Mesodermal cell (in vitro differentiated cells): Measurements from ENCODE around the gene PIK3IP1.
A peak's percentile ranks its signal among the peaks of the same experiment; 100 is the strongest.

Experiments used
- H3K27ac ChIP-seq: 2 replicates; pipeline ENCODE4 v1.7.0; 2013; ENCODE audit warnings: mild to moderate bottlenecking, low read depth, low read length, moderate library complexity; ENCODE audit not compliant: severe bottlenecking
- H3K36me3 ChIP-seq: 2 replicates; pipeline ENCODE4 v1.7.1; 2013; ENCODE audit warnings: mild to moderate bottlenecking, low read length, moderate library complexity; ENCODE audit not compliant: control insufficient read depth, insufficient read depth
- H3K4me1 ChIP-seq: one replicate; pipeline ENCODE4 v1.7.1; 2013; ENCODE audit warnings: mild to moderate bottlenecking, low read length; ENCODE audit not compliant: insufficient read depth, control insufficient read depth, poor library complexity, severe bottlenecking
- H3K4me3 ChIP-seq: 2 replicates; pipeline ENCODE4 v1.7.0; 2013; ENCODE audit warnings: low read length, control low read depth, mild to moderate bottlenecking; ENCODE audit not compliant: insufficient read depth, poor library complexity, severe bottlenecking; ENCODE audit errors: extremely low read depth
- H3K9me3 ChIP-seq: 2 replicates; pipeline ENCODE4 v1.7.1; 2013; ENCODE audit warnings: mild to moderate bottlenecking, low read length, moderate library complexity; ENCODE audit not compliant: control insufficient read depth
- WGBS, 2 experiments: methylation state at CpG; one replicate each; pipeline ENCODE4 v1.1.5; 2013; ENCODE audit warnings: missing lambda C conversion rate in 2 of 2; ENCODE audit not compliant: insufficient coverage in 2 of 2; 5-methylcytosine and 5-hydroxymethylcytosine counted together

The PIK3IP1 gene

GRCh38 chr22:31305194-31305593, 12.9 kb upstream of the PIK3IP1 start:
- Histone ChIP-seq H3K36me3 (no peaks in the 10 kb centered on the region), H3K9me3 (no peaks in the 10 kb centered on the region), H3K4me3 (no peak overlapping the region), H3K4me1 (no peaks in the 10 kb centered on the region), H3K27ac (no peak overlapping the region)
- WGBS, 2 experiments = 100% methylated on average over 2 of the region's 3 CpGs

- H3K36me3 ChIP-seq = no peaks in the 10 kb centered on the region
- H3K4me3 ChIP-seq = no peak overlapping the region
- H3K9me3 ChIP-seq = no peaks in the 10 kb centered on the region
- no peak overlapping the region for H3K27ac ChIP-seq
- peaks cover 3% of the 10 kb centered on the region for H3K4me1 ChIP-seq
- 80 to 83% methylated on average over 1 of the region's 3 CpGs for WGBS, 2 experiments
These were observed 10.2 kb upstream of the PIK3IP1 start for GRCh38 chr22:31302537-31302936.

- Histone ChIP-seq H3K4me3 (no peak overlapping the region), H3K36me3 (no peaks in the 10 kb centered on the region), H3K4me1 (peaks cover 3% of the 10 kb centered on the region), H3K9me3 (no peaks in the 10 kb centered on the region), H3K27ac (no peak overlapping the region)
These were observed 9.7 kb upstream of the PIK3IP1 start for GRCh38 chr22:31302006-31302405.

GRCh38 chr22:31300896-31301295, 8.6 kb upstream of the PIK3IP1 start:
- Histone ChIP-seq H3K9me3 (no peaks in the 10 kb centered on the region), H3K4me3 (no peak overlapping the region), H3K36me3 (no peaks in the 10 kb centered on the region), H3K27ac (no peak overlapping the region), H3K4me1 (peaks cover 9% of the 10 kb centered on the region)
- 87 to 100% methylated on average over 2 to 3 of the region's 3 CpGs for WGBS, 2 experiments

GRCh38 chr22:31295831-31296657, 3.8 kb upstream of the PIK3IP1 start:
- peaks cover 30% of the 10 kb centered on the region for H3K4me1 ChIP-seq
- peak overlapping the region; percentile 50 for H3K27ac ChIP-seq
- WGBS, 2 experiments = 93 to 100% methylated on average over 1 to 2 of the region's 5 CpGs
- no peaks in the 10 kb centered on the region for H3K9me3 ChIP-seq
- no peaks in the 10 kb centered on the region for H3K36me3 ChIP-seq
- H3K4me3 ChIP-seq = no peak overlapping the region

- H3K4me3 ChIP-seq = no peak overlapping the region
- H3K9me3 ChIP-seq = no peaks in the 10 kb centered on the region
- peaks cover 30% of the 10 kb centered on the region for H3K4me1 ChIP-seq
- peak overlapping the region; percentile 50 for H3K27ac ChIP-seq
- WGBS, 2 experiments = 94 to 100% methylated on average over 2 to 3 of the region's 3 CpGs
- H3K36me3 ChIP-seq = no peaks in the 10 kb centered on the region
These were observed 3.1 kb upstream of the PIK3IP1 start for GRCh38 chr22:31295360-31295759.

- 14 to 22% methylated on average over 9 to 16 of the region's 20 CpGs for WGBS, 2 experiments
- Histone ChIP-seq H3K36me3 (peaks cover 18% of the 10 kb centered on the region), H3K9me3 (no peaks in the 10 kb centered on the region), H3K4me3 (peak overlapping the region; percentile 52), H3K27ac (peak overlapping the region; percentile 63), H3K4me1 (peaks cover 33% of the 10 kb centered on the region)
These were observed 630 bp downstream of the PIK3IP1 start for GRCh38 chr22:31291481-31292235.

GRCh38 chr22:31290494-31291471, 1.5 kb downstream of the PIK3IP1 start:
- peak overlapping the region; percentile 52 for H3K27ac ChIP-seq
- H3K4me1 ChIP-seq = peaks cover 27% of the 10 kb centered on the region
- H3K36me3 ChIP-seq = peaks cover 25% of the 10 kb centered on the region
- 1% methylated on average over 67 to 72 of the region's 95 CpGs for WGBS, 2 experiments
- H3K4me3 ChIP-seq = peak overlapping the region; percentile 52
- H3K9me3 ChIP-seq = no peaks in the 10 kb centered on the region

- 87 to 93% methylated on average over 10 to 13 of the region's 13 CpGs for WGBS, 2 experiments
- Histone ChIP-seq H3K4me3 (no peak overlapping the region), H3K36me3 (peaks cover 26% of the 10 kb centered on the region), H3K27ac (no peak overlapping the region), H3K4me1 (peaks cover 21% of the 10 kb centered on the region), H3K9me3 (no peaks in the 10 kb centered on the region)
These were observed 2.9 kb downstream of the PIK3IP1 start for GRCh38 chr22:31289344-31289743.

GRCh38 chr22:31288496-31289240, 3.6 kb downstream of the PIK3IP1 start:
- peaks cover 21% of the 10 kb centered on the region for H3K4me1 ChIP-seq
- 77 to 79% methylated on average over 4 to 5 of the region's 5 CpGs for WGBS, 2 experiments
- H3K36me3 ChIP-seq = peaks cover 30% of the 10 kb centered on the region
- H3K27ac ChIP-seq = no peak overlapping the region
- no peak overlapping the region for H3K4me3 ChIP-seq
- H3K9me3 ChIP-seq = no peaks in the 10 kb centered on the region
